Renal cortical epithelial cell (primary cell): ENCODE results near the gene UBE2D1. TPM values are rescaled to one million over a fixed set of nuclear protein-coding genes. Genes with fewer than 3 reads are reported as not detected.
"Not testable (repeated sequence)": the region's sequence is repeated elsewhere in the genome, so short reads cannot be mapped to it uniquely, and the experiment has no call there.

Experiments
- DNase-seq: peaks from one replicate; pipeline ENCODE4 v3.0.0-alpha.2; 2011; ENCODE audit warnings: low read depth
- total RNA-seq: library from RNA; depleted of rRNA; stranded (reverse); fragments of >200 nt; gene quantifications from 2 replicates; pipeline ENCODE4 v1.2.3, GENCODE V29; 2014

The UBE2D1 gene
- total RNA-seq, 1 donor from 2014 or later, result 29.4 TPM

DNA sequence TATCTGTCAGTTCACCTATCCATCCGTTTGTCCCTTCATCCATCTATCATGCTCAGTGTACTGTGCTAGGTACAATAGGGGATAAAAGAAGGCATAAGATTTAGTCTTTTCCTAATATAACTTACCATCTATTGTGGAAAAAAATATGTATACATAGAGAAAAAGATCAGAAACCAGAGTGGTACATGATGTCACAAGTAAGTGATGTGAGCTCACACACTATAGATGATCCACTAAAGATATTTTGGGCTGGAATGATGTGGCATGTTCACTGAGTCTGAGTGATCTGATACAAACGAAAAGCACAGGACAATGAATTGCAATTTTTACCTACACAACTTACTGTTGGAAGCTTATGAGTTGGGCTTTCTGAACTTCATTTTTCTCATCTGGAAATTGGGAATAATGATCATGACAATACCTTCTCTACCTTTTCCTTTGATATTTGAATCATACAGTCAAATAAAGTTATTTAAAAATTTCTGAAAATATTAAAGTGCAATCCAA is 47.7 kb downstream of the UBE2D1 start:
- no peak for DNase-seq

GRCh38 chr10:58384095-58384494 is 49.3 kb downstream of the UBE2D1 start:
- peak; percentile 32 for DNase-seq

- DNase-seq, result peak; percentile 12
Measured at GRCh38 chr10:58384544-58384998, 49.8 kb downstream of the UBE2D1 start.

GRCh38 chr10:58384999-58385783 is 50.4 kb downstream of the UBE2D1 start, which contains the start of gene TFAM:
Gene TFAM (plus strand): TSS chr10:58385410. CDS start chr10:58385548, 138 bp downstream.
- peak; percentile 79 for DNase-seq

DNA sequence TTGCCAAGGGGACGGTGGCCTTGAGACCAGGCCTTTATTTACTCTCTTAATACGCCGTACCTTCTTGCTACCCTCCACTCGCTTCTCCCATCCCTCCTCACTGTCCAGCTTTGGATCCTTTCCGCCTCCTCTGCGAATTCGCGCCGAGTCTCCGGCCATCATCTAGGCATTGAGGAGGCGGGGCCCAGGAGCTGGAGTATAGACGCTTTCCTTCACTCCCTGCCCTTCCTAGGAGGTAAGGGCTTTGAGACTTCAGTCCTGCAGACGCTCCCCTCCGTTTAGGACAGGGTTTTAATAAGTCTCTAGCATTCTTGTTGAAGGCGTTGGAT is 50.9 kb downstream of the UBE2D1 start:
- DNase-seq, result peak; percentile 11

- DNase-seq, result no peak
Measured at GRCh38 chr10:58389024-58389423, 54.2 kb downstream of the UBE2D1 start.

- DNase-seq, result peak; percentile 18
Measured at GRCh38 chr10:58393317-58393716, 58.5 kb downstream of the UBE2D1 start.

GRCh38 chr10:58394471-58394870 is 59.7 kb downstream of the UBE2D1 start:
- DNase-seq, result no peak

GRCh38 chr10:58396057-58396456 is 61.3 kb downstream of the UBE2D1 start:
- DNase-seq, result no peak

- DNase-seq, result no peak
Measured at GRCh38 chr10:58397830-58398229, 63.0 kb downstream of the UBE2D1 start.

DNA sequence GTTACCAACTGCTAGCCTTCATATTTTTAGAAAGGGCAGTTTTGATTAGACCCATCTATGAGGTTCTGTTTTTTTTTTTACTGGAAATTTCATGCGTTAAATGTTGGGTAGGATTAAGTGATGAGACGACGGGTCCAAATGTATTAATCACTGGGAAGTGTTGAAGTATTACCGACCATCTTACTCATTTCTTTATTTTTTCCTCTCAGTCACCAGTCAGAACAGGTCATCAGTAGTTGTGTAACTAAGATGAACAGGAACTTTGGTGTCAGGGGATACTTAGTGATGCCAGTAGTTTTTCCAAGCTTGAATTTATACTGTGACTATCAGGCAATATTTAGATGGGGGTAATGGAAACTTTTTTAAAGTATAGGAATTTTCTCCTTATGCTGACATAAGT is 64.6 kb downstream of the UBE2D1 start:
- DNase-seq, result peak; percentile 35

DNA sequence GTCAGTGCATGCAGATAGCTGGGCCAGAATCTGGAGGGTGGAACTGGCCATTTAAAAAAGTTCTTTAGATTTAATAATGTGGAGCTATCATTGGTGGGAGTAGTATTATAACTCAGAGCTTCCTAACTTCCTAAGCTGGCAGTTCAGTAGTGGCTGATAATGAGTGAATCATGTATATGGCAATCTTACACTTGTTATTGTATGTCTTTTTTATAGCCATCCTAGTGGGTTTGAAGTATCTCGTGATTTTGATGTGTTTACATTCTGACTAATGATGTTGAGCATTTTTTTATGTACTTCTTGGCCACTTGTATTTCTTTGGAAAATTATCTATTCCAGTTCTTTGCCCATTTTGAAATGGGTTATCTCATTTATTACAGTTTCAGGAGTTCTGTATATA is 65.8 kb downstream of the UBE2D1 start:
- DNase-seq, result no peak

DNA sequence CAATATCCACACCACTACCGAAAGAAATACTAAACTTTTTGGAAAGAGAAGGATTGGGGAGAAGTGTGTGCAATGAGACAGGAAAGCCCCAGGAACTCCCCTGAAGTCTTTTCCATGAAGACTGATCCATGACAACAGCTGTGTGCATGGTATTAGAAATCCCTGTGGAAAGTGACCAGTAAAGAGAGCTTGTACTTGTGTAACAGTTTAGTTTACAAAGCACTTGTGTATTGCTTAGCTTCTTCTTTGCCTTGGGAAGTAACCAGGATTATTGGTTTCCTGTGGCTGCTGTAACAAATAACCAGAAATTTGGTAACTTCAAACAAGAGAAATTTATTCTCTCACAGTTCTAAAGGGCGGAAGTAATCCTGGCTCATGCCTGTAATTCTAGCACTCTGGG is 69.2 kb downstream of the UBE2D1 start:
- DNase-seq, result no peak

DNA sequence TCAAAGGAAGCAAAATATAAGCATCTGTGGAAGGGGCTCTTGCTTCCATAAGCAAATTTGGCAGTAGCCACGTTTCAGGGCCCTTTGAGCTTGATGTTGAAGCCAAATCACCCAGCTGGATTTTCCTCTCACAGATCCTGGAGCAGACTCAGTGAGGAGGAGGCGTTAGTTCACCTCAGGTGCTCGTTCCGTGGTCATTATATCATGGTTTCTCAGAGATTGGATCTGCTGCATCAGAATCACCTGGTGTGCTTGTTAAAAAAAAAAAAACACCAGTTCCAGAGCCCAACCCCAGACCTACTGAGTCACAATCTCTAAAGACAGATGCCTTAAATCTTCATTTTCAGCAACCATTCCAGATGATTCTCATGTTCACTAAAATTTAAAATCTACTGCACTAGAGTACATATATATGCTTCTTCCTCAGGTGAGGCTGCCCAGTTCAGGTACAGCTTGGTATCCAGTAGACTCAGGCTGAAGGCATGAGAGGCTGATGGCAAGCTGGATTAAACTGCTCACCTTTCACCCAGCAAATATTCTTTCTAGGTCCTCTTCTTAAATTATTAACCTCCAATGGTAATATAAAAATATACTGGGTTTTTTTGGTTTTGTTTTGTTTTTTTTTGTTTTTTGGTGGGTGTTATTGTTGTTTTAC is 75.3 kb downstream of the UBE2D1 start:
- DNase-seq, result no peak

DNA sequence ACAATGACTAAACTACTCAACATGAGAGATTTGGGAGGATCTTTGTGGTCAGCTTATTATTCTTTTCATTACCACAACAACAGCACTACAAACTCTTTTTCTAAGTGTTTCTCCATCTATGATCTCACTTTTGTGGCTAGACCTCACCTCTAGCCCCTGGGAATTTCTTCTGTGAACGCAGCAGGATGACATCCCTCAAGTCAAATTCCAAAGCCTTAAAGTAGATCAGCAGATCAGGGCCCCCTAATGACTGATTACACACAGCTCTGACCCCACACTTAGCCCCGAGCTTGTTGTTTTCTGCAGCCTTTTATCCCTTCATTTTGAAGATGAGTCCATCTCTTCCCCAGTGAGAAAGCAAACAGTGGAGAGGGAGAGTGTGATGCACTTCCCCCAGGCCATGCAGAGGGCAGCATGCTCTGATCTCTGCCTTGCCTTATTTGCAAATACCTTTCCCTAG is 77.7 kb downstream of the UBE2D1 start:
- DNase-seq, result peak; percentile 91

GRCh38 chr10:58414270-58415041 is 79.7 kb downstream of the UBE2D1 start:
- DNase-seq, result peak; percentile 92

DNA sequence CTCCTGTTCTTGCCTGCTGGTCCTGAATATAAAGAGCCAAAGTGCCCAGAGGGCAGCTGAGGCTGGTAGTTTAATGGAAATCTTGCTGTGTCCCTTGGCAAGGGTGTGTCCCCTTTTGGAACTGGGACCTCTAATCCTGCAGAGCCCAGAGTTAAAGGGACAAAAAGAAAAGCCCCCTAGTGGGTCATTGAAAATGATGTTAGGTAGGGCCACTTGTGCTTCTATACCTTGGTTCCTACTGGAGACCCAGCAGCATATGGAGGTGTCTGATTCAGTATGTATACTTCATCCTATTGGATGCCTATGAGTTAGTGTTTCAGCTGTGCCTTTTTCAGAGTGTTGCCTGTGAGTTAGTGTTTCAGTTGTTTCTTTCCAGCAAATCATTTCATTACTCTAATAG is 81.0 kb downstream of the UBE2D1 start:
- DNase-seq, result no peak

DNA sequence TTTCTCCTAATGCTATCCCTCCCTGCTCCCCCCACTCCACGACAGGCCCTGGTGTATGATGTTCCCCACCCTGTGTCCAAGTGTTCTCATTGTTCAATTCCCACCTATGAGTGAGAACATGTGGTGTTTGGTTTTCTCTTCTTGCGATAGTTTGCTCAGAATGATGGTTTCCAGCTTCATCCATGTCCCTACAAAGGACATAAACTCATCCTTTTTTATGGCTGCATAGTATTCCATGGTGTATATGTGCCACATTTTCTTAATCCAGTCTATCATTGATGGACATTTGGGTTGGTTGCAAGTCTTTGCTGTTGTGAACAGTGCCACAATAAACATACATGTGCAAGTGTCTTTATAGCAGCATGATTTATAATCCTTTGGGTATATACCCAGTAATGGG is 83.1 kb downstream of the UBE2D1 start:
- not testable (repeated sequence) for DNase-seq
